ENCODE results near the gene SDHC. TPM values are rescaled to one million over a fixed set of nuclear protein-coding genes. Genes with fewer than 3 reads are reported as not detected.

SDHC gene
- total RNA-seq, 1 experiment from 2014 or later = 204 TPM

DNA sequence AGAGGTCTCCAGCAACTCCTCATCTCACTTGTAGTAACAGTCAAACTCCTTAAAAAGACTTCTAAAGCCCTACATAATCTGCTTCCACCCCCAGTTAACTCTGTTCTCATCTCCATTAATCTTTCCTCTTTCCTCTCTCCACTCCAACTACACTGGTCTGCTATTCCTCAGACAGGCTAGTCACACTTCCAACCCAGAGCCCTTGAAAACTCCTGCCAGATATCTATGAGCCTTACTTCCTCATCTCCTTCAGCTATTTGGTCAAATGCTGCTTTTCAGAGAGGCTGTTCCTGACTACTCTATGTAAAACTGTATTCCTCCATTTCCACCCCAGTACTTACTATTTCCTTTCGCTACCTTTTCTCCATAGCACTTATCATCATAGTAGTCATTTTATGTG lies 31.2 kb upstream of the SDHC start:
- peaks cover 82% of the 10 kb centered on the region for H3K27me3 Mint-ChIP-seq (ENCODE audit: insufficient read depth, unreplicated experiment)

DNA sequence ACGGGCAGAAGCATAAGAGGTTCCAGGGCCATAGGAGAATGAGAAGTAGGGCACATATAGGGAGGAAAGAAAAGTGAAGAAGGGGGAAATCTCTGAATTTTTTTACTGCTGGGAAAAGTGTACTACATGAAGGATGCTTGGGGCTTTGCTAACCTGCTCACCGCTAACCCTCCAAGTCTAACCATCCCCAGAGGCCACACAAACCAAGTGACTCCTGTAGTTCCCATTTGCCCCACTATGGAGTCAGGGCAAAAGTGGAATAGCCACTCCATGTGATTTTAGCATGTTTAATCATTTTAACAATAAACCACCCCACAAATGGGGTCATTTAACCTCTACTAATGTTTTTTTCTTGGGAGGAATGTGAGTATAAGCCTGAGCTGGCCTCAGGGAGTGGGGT lies 29.1 kb upstream of the SDHC start:
- peaks cover 70% of the 10 kb centered on the region for H3K27me3 Mint-ChIP-seq (ENCODE audit: insufficient read depth, unreplicated experiment)
- no peak overlapping the region for H3K4me3 Mint-ChIP-seq (ENCODE audit: unreplicated experiment)
- TF ChIP-seq, protein P1, sequence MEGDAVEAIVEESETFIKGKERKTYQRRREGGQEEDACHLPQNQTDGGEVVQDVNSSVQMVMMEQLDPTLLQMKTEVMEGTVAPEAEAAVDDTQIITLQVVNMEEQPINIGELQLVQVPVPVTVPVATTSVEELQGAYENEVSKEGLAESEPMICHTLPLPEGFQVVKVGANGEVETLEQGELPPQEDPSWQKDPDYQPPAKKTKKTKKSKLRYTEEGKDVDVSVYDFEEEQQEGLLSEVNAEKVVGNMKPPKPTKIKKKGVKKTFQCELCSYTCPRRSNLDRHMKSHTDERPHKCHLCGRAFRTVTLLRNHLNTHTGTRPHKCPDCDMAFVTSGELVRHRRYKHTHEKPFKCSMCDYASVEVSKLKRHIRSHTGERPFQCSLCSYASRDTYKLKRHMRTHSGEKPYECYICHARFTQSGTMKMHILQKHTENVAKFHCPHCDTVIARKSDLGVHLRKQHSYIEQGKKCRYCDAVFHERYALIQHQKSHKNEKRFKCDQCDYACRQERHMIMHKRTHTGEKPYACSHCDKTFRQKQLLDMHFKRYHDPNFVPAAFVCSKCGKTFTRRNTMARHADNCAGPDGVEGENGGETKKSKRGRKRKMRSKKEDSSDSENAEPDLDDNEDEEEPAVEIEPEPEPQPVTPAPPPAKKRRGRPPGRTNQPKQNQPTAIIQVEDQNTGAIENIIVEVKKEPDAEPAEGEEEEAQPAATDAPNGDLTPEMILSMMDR (IDR thresholded peaks at IDR 0.05; ENCODE audit: unreplicated experiment) = no peak
- intact Hi-C loops (cut with micrococcal nuclease) = no loop called here
- POLR2A ChIA-PET = interaction anchor here (1.2 to 1.3 kb wide), 2 partner anchors 29 to 36 kb away, joined by 3 to 5 read pairs; partner anchors contain the start of gene SDHC
- H3K9me3 Mint-ChIP-seq (ENCODE audit: unreplicated experiment) = no peaks in the 10 kb centered on the region
- no peaks in the 10 kb centered on the region for H3K36me3 Mint-ChIP-seq (ENCODE audit: insufficient read depth, unreplicated experiment)
- no peak overlapping the region for H3K27ac Mint-ChIP-seq (ENCODE audit: low read depth, unreplicated experiment)
- no peak for DNase-seq (ENCODE audit: unreplicated experiment)
- no peaks in the 10 kb centered on the region for H3K4me1 Mint-ChIP-seq (ENCODE audit: insufficient read depth, unreplicated experiment)
- no TSS peak for BruUV-seq (replicated peaks)
- CTCF ChIA-PET = interaction anchor here (1.0 to 3.5 kb wide), 4 partner anchors 36 to 93 kb away, joined by 4 to 34 read pairs (median 7); partner anchors contain the start of gene TOMM40L

More for the DNA sequence above, 31.2 kb upstream of the SDHC start:
- intact Hi-C loops (cut with micrococcal nuclease) = no loop called here
- Mint-ChIP-seq H3K36me3 (ENCODE audit: insufficient read depth, unreplicated experiment) (no peaks in the 10 kb centered on the region), H3K4me1 (ENCODE audit: insufficient read depth, unreplicated experiment) (no peaks in the 10 kb centered on the region), H3K27ac (ENCODE audit: low read depth, unreplicated experiment) (no peak overlapping the region), H3K4me3 (ENCODE audit: unreplicated experiment) (no peak overlapping the region), H3K9me3 (ENCODE audit: unreplicated experiment) (no peaks in the 10 kb centered on the region)
- TF ChIP-seq, protein P1 (IDR thresholded peaks at IDR 0.05; ENCODE audit: unreplicated experiment) = no peak
- POLR2A ChIA-PET = interaction anchor here (0.7 kb wide), 1 partner anchor 57 kb away, joined by 3 read pairs; no protein-coding TSS in a partner anchor
- no TSS peak for BruUV-seq (replicated peaks)
- CTCF ChIA-PET = interaction anchor here (0.6 to 2.6 kb wide), 8 partner anchors 9 to 91 kb away, joined by 3 to 31 read pairs (median 4); partner anchors contain the start of gene TOMM40L
- no peak for DNase-seq (ENCODE audit: unreplicated experiment)

DNA sequence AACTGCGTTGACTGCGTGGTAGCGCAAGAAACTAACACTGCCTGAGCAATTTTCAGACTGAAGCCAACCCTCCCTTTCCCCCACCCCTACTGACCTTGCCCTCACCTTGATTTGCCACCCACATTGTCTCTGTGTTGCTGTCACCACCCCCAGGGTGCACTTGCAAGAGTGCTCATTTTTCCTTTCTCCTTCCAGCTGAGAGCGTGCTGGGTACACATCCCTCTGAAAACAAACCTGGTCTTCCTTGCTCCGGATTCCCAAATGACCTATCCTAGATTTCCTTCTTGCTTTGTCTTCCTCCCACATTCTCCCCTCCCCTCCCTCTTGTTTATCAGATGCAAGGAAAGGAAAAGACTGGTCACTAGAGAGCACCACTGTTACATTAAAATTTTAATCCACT lies 28.7 kb upstream of the SDHC start:
- POLR2A ChIA-PET = no interaction called here
- DNase-seq (ENCODE audit: unreplicated experiment) = no peak
- CTCF ChIA-PET = interaction anchor here (0.6 to 3.5 kb wide), 6 partner anchors 36 to 1393 kb away, joined by 3 to 34 read pairs (median 8); partner anchors contain the start of gene TOMM40L
- H3K27ac Mint-ChIP-seq (ENCODE audit: low read depth, unreplicated experiment) = no peak overlapping the region
- BruUV-seq (replicated peaks) = no TSS peak
- no peak overlapping the region for H3K4me3 Mint-ChIP-seq (ENCODE audit: unreplicated experiment)
- no peaks in the 10 kb centered on the region for H3K4me1 Mint-ChIP-seq (ENCODE audit: insufficient read depth, unreplicated experiment)
- no peaks in the 10 kb centered on the region for H3K9me3 Mint-ChIP-seq (ENCODE audit: unreplicated experiment)
- intact Hi-C loops (cut with micrococcal nuclease) = no loop called here
- H3K27me3 Mint-ChIP-seq (ENCODE audit: insufficient read depth, unreplicated experiment) = peaks cover 66% of the 10 kb centered on the region
- TF ChIP-seq, protein P1 (IDR thresholded peaks at IDR 0.05; ENCODE audit: unreplicated experiment) = no peak
- H3K36me3 Mint-ChIP-seq (ENCODE audit: insufficient read depth, unreplicated experiment) = no peaks in the 10 kb centered on the region

DNA sequence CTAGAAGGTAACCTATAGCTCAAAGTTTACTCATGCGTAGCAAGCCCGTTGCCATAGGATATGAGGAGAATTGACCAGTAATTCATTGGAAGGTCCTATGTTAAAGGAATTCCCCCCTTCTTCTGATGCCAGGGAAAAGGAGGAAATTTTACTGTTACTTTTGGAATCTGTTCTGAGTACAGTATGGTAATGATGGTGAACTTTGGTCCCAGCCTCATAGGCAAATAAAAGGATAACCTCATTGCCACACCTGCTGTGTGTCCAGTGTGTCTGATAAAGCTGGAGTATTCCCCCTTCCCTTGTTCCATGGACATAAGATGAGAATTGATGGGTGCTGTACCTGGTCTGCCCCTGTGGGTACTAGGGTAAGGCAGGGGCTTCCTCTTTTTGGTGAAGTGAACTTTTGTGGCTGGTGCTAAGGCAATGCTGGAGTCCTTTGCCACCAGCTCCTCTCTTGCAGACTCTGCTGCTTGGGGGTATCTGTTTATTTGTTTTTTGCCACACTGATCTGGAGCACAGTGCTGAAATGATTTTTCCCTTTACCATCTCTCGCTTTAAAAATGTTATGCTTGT lies 26.6 kb upstream of the SDHC start:
- CTCF ChIA-PET = interaction anchor here (0.8 to 3.5 kb wide), 8 partner anchors 8 to 549 kb away, joined by 3 to 34 read pairs (median 4); partner anchors contain the start of gene TOMM40L
- H3K27me3 Mint-ChIP-seq (ENCODE audit: insufficient read depth, unreplicated experiment) = peaks cover 58% of the 10 kb centered on the region
- no peak overlapping the region for H3K27ac Mint-ChIP-seq (ENCODE audit: low read depth, unreplicated experiment)
- H3K4me1 Mint-ChIP-seq (ENCODE audit: insufficient read depth, unreplicated experiment) = no peaks in the 10 kb centered on the region
- BruUV-seq (replicated peaks) = no TSS peak
- intact Hi-C loops (cut with micrococcal nuclease) = no loop called here
- H3K36me3 Mint-ChIP-seq (ENCODE audit: insufficient read depth, unreplicated experiment) = peaks cover 7% of the 10 kb centered on the region
- H3K9me3 Mint-ChIP-seq (ENCODE audit: unreplicated experiment) = no peaks in the 10 kb centered on the region
- no peak for DNase-seq (ENCODE audit: unreplicated experiment)
- POLR2A ChIA-PET = interaction anchor here (1.7 kb wide), 1 partner anchor 58 kb away, joined by 3 read pairs; no protein-coding TSS in a partner anchor
- TF ChIP-seq, protein P1 (IDR thresholded peaks at IDR 0.05; ENCODE audit: unreplicated experiment) = no peak
- no peak overlapping the region for H3K4me3 Mint-ChIP-seq (ENCODE audit: unreplicated experiment)

Data from MCF 10A (cell line).